HCT116 (cell line): Measurements from ENCODE around the gene CRADD. TPM values are rescaled to one million over a fixed set of nuclear protein-coding genes. Genes with fewer than 3 reads are reported as not detected.

Experiments used
- ATAC-seq: fragments of 200-7000 bp; cut with Tn5 transposase; 2 replicates; pipeline ENCODE4 v1.9.1; 2020; ENCODE audit warnings: mild to moderate bottlenecking, moderate library complexity
- BruUV-seq: library from RNA; stranded (reverse); fragments of 400-500 nt; replicated peaks from 2 replicates; lab custom pipeline; 2021; lab: Mats Ljungman, UMichigan
- CTCF ChIA-PET: fragments of 300-600 bp; sonication (Branson Sonifier 250); formaldehyde crosslinking; loops from one replicate; lab custom pipeline; 2021; ENCODE audit warnings: antibody characterized with exemption; lab: Charles Lee
- POLR2A ChIA-PET: fragments of 300-600, 350-600 bp; sonication (Branson Sonifier 250); formaldehyde crosslinking; loops from one replicate; lab custom pipeline; 2021; ENCODE audit warnings: antibody characterized with exemption; lab: Charles Lee
- RAD21 ChIA-PET, 2 experiments: fragments of 300-600 bp; sonication (Branson Sonifier 250); formaldehyde crosslinking; loops; one replicate each; lab custom pipeline; 2023; ENCODE audit warnings: low total read pairs in 2 of 2; ENCODE audit not compliant: uncharacterized antibody in 2 of 2, unreplicated experiment in 2 of 2, low non-redundant PET in 1 of 2; lab: Charles Lee
- DNase-seq: peaks from one replicate; pipeline ENCODE4 v3.0.0-alpha.2; 2010; ENCODE audit warnings: low read depth, low spot score
- H2AFZ ChIP-seq: fragments of 200-600 bp; shearing (Covaris generic), sonication (generic); 2 replicates; pipeline ENCODE4 v1.6.1; 2017; ENCODE audit warnings: low read depth, mixed run types, mixed read lengths, antibody characterized with exemption, low read length; ENCODE audit not compliant: poor library complexity, severe bottlenecking
- H3K27ac ChIP-seq: 2 replicates; pipeline ENCODE4 v1.5.1; 2012; ENCODE audit warnings: low read depth, low read length
- H3K27me3 ChIP-seq: fragments of 200-600 bp; sonication (generic); 2 replicates; pipeline ENCODE4 v1.6.1; 2016; ENCODE audit warnings: mixed run types, low read length, mixed read lengths; ENCODE audit not compliant: insufficient read depth
- H3K36me3 ChIP-seq, 2 experiments: fragments of 200-500 bp in 1 of 2; fragments of 200-600 bp in 1 of 2; sonication (Bioruptor generic) in 1 of 2; sonication (generic) in 1 of 2; 2 replicates each; pipeline versions ENCODE4 v1.5.1 to v1.6.1; 2014 to 2016; ENCODE audit warnings: low read length in 2 of 2, inconsistent platforms in 1 of 2, mixed read lengths in 1 of 2, mixed run types in 1 of 2; ENCODE audit not compliant: insufficient read depth in 2 of 2, control insufficient read depth in 1 of 2
- H3K4me1 ChIP-seq, 2 experiments: fragments of 200-600 bp in 1 of 2; sonication (generic) in 1 of 2; 2 replicates each; pipeline versions ENCODE4 v1.5.1 to v1.6.1; 2012 to 2017; ENCODE audit warnings: low read length in 2 of 2, inconsistent platforms in 1 of 2, mild to moderate bottlenecking in 1 of 2, mixed read lengths in 1 of 2, mixed run types in 1 of 2, moderate library complexity in 1 of 2; ENCODE audit not compliant: insufficient read depth in 2 of 2, control insufficient read depth in 1 of 2
- H3K4me2 ChIP-seq: fragments of 200-600 bp; sonication (generic); 2 replicates; pipeline ENCODE4 v1.6.1; 2017; ENCODE audit warnings: mixed run types, low read length, mixed read lengths
- H3K4me3 ChIP-seq, 2 experiments: fragments of 200-600 bp in 1 of 2; sonication (generic) in 1 of 2; replicated peaks in 1 of 2; 2 replicates each; pipeline ENCODE4 v1.5.1; 2011 to 2016; ENCODE audit warnings: low read length in 2 of 2, control low read depth in 1 of 2, low read depth in 1 of 2, mild to moderate bottlenecking in 1 of 2, mixed read lengths in 1 of 2, mixed run types in 1 of 2
- H3K79me2 ChIP-seq: fragments of 200-600 bp; sonication (generic); 2 replicates; pipeline ENCODE4 v1.6.1; 2017; ENCODE audit warnings: mild to moderate bottlenecking, mixed run types, low read length, moderate library complexity, mixed read lengths; ENCODE audit not compliant: insufficient read depth
- H3K9ac ChIP-seq: fragments of 200-600 bp; sonication (generic); 2 replicates; pipeline ENCODE4 v1.6.1; 2016; ENCODE audit warnings: low read length, mixed read lengths
- H3K9me2 ChIP-seq: fragments of 200-600 bp; sonication (generic), shearing (Covaris generic); 2 replicates; pipeline ENCODE4 v1.6.1; 2017; ENCODE audit warnings: mixed run types, mild to moderate bottlenecking, moderate library complexity; ENCODE audit not compliant: insufficient read depth
- H3K9me3 ChIP-seq, 2 experiments: fragments of 200-500 bp in 1 of 2; fragments of 200-600 bp in 1 of 2; sonication (Bioruptor generic) in 1 of 2; sonication (generic) in 1 of 2; 2 replicates each; pipeline ENCODE4 v1.6.1; 2014 to 2017; ENCODE audit warnings: low read length in 2 of 2, mixed read lengths in 2 of 2, inconsistent platforms in 1 of 2, low read depth in 1 of 2, mild to moderate bottlenecking in 1 of 2, mixed run types in 1 of 2, moderate library complexity in 1 of 2; ENCODE audit not compliant: control insufficient read depth in 1 of 2, insufficient read depth in 1 of 2
- H4K20me1 ChIP-seq: fragments of 200-600 bp; sonication (generic), shearing (Covaris generic); 2 replicates; pipeline ENCODE4 v1.6.1; 2017; ENCODE audit warnings: mixed run types, mild to moderate bottlenecking, moderate library complexity; ENCODE audit not compliant: insufficient read depth
- CBX3 ChIP-seq: IDR thresholded peaks from 2 replicates; pipeline ENCODE4 v1.6.1; 2012; ENCODE audit warnings: low read depth
- EGR1 ChIP-seq: IDR thresholded peaks from 2 replicates; pipeline ENCODE4 v1.6.1; 2012; ENCODE audit warnings: low read depth
- ELF1 ChIP-seq: IDR thresholded peaks from 2 replicates; pipeline ENCODE4 v1.6.1; 2012; ENCODE audit warnings: low read depth, borderline replicate concordance
- EZH2phosphoT487 ChIP-seq: fragments of 200-600 bp; IDR thresholded peaks from 2 replicates; pipeline ENCODE4 v1.6.1; 2018; ENCODE audit warnings: antibody characterized with exemption, borderline replicate concordance
- JUND ChIP-seq: IDR thresholded peaks from 2 replicates; pipeline ENCODE4 v1.6.1; 2012
- MAX ChIP-seq: IDR thresholded peaks from 2 replicates; pipeline ENCODE4 v1.6.1; 2012
- POLR2AphosphoS5 ChIP-seq: IDR thresholded peaks from 2 replicates; pipeline ENCODE4 v1.6.1; 2011; ENCODE audit warnings: mild to moderate bottlenecking, low read depth, low read length, moderate library complexity
- RAD21 ChIP-seq: IDR thresholded peaks from 2 replicates; pipeline ENCODE4 v1.6.1; 2012; ENCODE audit warnings: low read depth, mild to moderate bottlenecking
- SRF ChIP-seq: IDR thresholded peaks from 2 replicates; pipeline ENCODE4 v1.6.1; 2012; ENCODE audit warnings: low read depth
- TCF7L2 ChIP-seq: IDR thresholded peaks from 2 replicates; pipeline ENCODE4 v1.7.0; 2011; ENCODE audit warnings: borderline replicate concordance, inconsistent platforms; ENCODE audit not compliant: insufficient read depth, insufficient read length; ENCODE audit errors: extremely low read depth
- YY1 ChIP-seq: IDR thresholded peaks from 2 replicates; pipeline ENCODE4 v1.6.1; 2011; ENCODE audit warnings: low read length, low read depth, moderate library complexity, mild to moderate bottlenecking; ENCODE audit not compliant: insufficient replicate concordance; ENCODE audit errors: extremely low read depth
- ZBTB33 ChIP-seq: IDR thresholded peaks from 2 replicates; pipeline ENCODE4 v1.6.1; 2011; ENCODE audit warnings: mild to moderate bottlenecking, low read length, moderate library complexity; ENCODE audit not compliant: insufficient replicate concordance; ENCODE audit errors: extremely low read depth
- ZNF274 ChIP-seq: fragments of 200-500 bp; sonication (Bioruptor generic); IDR thresholded peaks from 2 replicates; pipeline ENCODE4 v1.6.1; 2014; ENCODE audit warnings: mild to moderate bottlenecking, low read depth, low read length, inconsistent platforms
- intact Hi-C: fragments of 100-400 bp; cut with micrococcal nuclease; formaldehyde crosslinking; loops from 2 replicates; pipeline ENCODE4 v1.10.0; 2022
- total RNA-seq: library from RNA; stranded (reverse); gene quantifications from one replicate; pipeline ENCODE4 v1.2.1, GENCODE V29; 2021; ENCODE audit not compliant: unreplicated experiment

Gene CRADD
- total RNA-seq, 1 experiment from 2014 or later = 12.2 TPM

- POLR2A ChIA-PET = interaction anchor here (1.0 kb wide), 1 partner anchor 26 kb away, joined by 3 read pairs; no protein-coding TSS in a partner anchor
- DNase-seq = no peak
- CTCF ChIA-PET = no interaction called here
Observed at GRCh38 chr12:93758801-93759373, 81.7 kb downstream of the CRADD start.

More at GRCh38 chr12:93758801-93759373, 81.7 kb downstream of the CRADD start:
- H3K9me3 ChIP-seq = no peaks in the 10 kb centered on the region; a peak in 1 of 4 replicates
- H3K4me1 ChIP-seq = peaks cover 3 to 22% of the 10 kb centered on the region in 2 experiments; a peak in 2 of 4 replicates
- H3K36me3 ChIP-seq = no peaks in the 10 kb centered on the region
- RAD21 ChIA-PET = no interaction called here
- H4K20me1 ChIP-seq = no peaks in the 10 kb centered on the region
- no peak overlapping the region for H3K4me3 ChIP-seq
- intact Hi-C loops = no loop called here
- no peaks in the 10 kb centered on the region for H3K9me2 ChIP-seq
- no peak for TF ChIP-seq TCF7L2
- no peak for TF ChIP-seq YY1
- no peak for TF ChIP-seq MAX
- no peak for TF ChIP-seq RAD21
- no peak for TF ChIP-seq SRF
- TF ChIP-seq EZH2phosphoT487 = no peak
- TF ChIP-seq EGR1 = no peak
- TF ChIP-seq ZNF274 = no peak
- no peak for TF ChIP-seq ELF1
- TF ChIP-seq CBX3 = no peak
- TF ChIP-seq ZBTB33 = no peak
- TF ChIP-seq JUND = no peak
- no peak for TF ChIP-seq POLR2AphosphoS5
- no peak overlapping the region for H3K27ac ChIP-seq
- no peak for ATAC-seq
- no peaks in the 10 kb centered on the region for H3K79me2 ChIP-seq
- no peak overlapping the region for H2AFZ ChIP-seq
- H3K9ac ChIP-seq = no peak overlapping the region
- H3K4me2 ChIP-seq = no peak overlapping the region
- no TSS peak for BruUV-seq
- no peaks in the 10 kb centered on the region for H3K27me3 ChIP-seq
